ENCODE data around the gene MNAT1. TPM values are rescaled to one million over a fixed set of nuclear protein-coding genes. Genes with fewer than 3 reads are reported as not detected.

The MNAT1 gene
- total RNA-seq, 1 donor from 2014 or later = 39.1 TPM

DNA sequence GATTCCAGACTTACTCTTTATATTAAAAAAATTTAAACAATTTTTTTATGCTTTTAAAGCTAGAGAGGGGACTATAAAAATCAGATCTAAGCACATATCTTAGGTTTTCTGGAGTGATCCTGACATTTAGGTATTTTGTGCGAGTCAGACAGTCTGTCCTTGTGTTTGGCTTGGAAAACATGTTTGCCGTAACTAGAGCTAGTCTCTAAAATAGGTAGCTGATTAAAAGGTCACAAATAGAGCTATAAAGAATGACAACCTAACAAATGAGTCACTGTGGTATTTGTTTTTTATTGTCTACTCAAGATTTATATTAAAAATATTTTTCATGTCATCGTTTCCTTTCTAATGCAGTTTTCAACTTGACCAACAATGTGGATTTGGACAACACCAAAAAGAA lies 73.4 kb downstream of the MNAT1 start:
- Mint-ChIP-seq H3K36me3 (ENCODE audit: low read depth) (peaks cover 10% of the 10 kb centered on the region), H3K9me3 (peaks cover 4% of the 10 kb centered on the region)

DNA sequence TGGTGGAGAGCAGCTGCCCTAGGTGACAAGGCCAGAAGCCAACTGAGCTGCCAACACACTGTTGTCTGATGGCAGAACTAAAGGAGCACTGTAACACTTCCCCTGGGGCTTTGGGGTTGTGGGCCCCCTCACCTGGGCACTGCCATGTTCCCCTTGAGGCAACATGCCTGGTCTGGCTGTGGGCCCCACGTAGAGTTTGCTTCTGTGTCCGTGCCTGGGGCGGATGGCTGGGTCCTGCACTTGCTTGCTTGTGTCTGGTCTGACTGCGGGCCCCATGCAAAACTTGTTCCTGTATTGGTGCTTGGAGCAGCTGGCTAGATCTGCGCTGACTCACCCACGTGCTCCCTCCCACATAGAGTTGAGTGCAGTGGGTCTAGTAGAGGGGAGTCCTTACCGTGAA lies 78.4 kb downstream of the MNAT1 start:
- TF ChIP-seq, protein P1, sequence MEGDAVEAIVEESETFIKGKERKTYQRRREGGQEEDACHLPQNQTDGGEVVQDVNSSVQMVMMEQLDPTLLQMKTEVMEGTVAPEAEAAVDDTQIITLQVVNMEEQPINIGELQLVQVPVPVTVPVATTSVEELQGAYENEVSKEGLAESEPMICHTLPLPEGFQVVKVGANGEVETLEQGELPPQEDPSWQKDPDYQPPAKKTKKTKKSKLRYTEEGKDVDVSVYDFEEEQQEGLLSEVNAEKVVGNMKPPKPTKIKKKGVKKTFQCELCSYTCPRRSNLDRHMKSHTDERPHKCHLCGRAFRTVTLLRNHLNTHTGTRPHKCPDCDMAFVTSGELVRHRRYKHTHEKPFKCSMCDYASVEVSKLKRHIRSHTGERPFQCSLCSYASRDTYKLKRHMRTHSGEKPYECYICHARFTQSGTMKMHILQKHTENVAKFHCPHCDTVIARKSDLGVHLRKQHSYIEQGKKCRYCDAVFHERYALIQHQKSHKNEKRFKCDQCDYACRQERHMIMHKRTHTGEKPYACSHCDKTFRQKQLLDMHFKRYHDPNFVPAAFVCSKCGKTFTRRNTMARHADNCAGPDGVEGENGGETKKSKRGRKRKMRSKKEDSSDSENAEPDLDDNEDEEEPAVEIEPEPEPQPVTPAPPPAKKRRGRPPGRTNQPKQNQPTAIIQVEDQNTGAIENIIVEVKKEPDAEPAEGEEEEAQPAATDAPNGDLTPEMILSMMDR (conservative IDR thresholded peaks at IDR 0.05) = no peak
- Mint-ChIP-seq H3K4me1 (peaks cover 14% of the 10 kb centered on the region), H3K27ac (ENCODE audit: unreplicated experiment) (no peak overlapping the region), H3K9me3 (no peaks in the 10 kb centered on the region), H3K27me3 (ENCODE audit: low read depth) (no peaks in the 10 kb centered on the region), H3K36me3 (ENCODE audit: low read depth) (peaks cover 14% of the 10 kb centered on the region), H3K4me3 (no peak overlapping the region)
- no peak for DNase-seq (ENCODE audit: low read depth, low spot score)

More for the DNA sequence above, 73.4 kb downstream of the MNAT1 start:
- H3K4me1 Mint-ChIP-seq = no peaks in the 10 kb centered on the region
- H3K4me3 Mint-ChIP-seq = no peak overlapping the region
- TF ChIP-seq, protein P1 (conservative IDR thresholded peaks at IDR 0.05) = no peak
- H3K27me3 Mint-ChIP-seq (ENCODE audit: low read depth) = no peaks in the 10 kb centered on the region
- no peak overlapping the region for H3K27ac Mint-ChIP-seq (ENCODE audit: unreplicated experiment)
- DNase-seq (ENCODE audit: low read depth, low spot score) = no peak

DNA sequence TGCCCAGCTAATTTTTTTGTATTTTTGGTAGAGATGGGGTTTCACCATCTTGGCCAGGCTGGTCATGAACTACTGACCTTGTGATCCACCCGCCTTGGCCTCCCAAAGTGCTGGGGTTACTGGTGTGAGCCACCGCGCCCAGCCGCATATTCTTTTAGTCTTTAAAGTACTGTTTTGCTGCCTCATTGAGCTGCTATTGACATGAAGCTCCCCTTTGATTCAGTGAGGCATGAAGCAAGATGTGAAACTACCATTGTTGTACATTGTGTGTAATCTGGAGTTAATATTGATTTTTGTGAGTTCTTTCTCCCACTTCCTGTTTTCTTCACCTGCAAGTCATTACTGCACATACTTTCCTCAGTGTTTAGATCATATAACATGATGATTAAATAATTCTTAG lies 80.8 kb downstream of the MNAT1 start:
- H3K36me3 Mint-ChIP-seq (ENCODE audit: low read depth) = peaks cover 14% of the 10 kb centered on the region
- H3K27me3 Mint-ChIP-seq (ENCODE audit: low read depth) = no peaks in the 10 kb centered on the region
- H3K9me3 Mint-ChIP-seq = no peaks in the 10 kb centered on the region
- TF ChIP-seq, protein P1 (conservative IDR thresholded peaks at IDR 0.05) = no peak
- no peak for DNase-seq (ENCODE audit: low read depth, low spot score)
- no peak overlapping the region for H3K4me3 Mint-ChIP-seq
- peaks cover 14% of the 10 kb centered on the region for H3K4me1 Mint-ChIP-seq
- no peak overlapping the region for H3K27ac Mint-ChIP-seq (ENCODE audit: unreplicated experiment)

DNA sequence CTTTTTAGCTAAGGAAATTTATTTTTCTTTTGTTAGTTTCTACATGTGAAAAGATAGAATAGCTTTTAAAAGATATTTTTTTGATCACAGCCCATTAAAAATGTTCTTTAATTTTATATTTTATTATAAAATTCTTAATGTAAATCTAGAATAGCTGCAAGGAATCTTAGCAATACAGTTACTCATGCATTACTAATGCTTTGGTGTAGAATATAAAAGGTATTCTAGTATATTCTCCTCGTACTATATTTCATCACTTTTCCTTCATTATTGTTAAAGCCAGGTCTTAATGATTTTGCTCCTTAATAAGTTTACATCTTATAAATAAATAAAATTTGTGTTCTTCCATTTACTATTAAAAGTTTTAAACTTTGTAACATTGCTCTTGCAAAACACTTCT lies 82.6 kb downstream of the MNAT1 start:
- H3K4me1 Mint-ChIP-seq = peaks cover 14% of the 10 kb centered on the region
- H3K27me3 Mint-ChIP-seq (ENCODE audit: low read depth) = no peaks in the 10 kb centered on the region
- no peak overlapping the region for H3K27ac Mint-ChIP-seq (ENCODE audit: unreplicated experiment)
- DNase-seq (ENCODE audit: low read depth, low spot score) = no peak
- no peak overlapping the region for H3K4me3 Mint-ChIP-seq
- peaks cover 18% of the 10 kb centered on the region for H3K36me3 Mint-ChIP-seq (ENCODE audit: low read depth)
- TF ChIP-seq, protein P1 (conservative IDR thresholded peaks at IDR 0.05) = no peak
- H3K9me3 Mint-ChIP-seq = no peaks in the 10 kb centered on the region

DNA sequence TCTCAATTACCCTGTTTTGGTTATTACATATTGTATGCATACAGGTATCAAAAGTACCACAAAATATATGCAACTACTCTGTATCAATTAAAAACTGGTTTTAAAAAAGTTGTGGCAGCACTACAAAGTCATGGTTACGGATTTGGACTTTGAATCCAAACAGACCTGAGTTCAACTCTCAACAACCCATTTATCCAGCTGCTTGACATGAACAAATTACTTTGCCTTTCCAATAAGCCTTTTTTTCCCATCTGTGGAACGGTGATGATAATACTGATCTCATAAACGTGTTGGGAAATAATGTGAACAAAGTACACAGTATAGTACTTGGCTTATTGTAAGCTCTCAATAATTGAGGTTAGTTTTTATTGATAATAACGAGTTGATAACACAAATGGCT lies 85.0 kb downstream of the MNAT1 start:
- H3K9me3 Mint-ChIP-seq = no peaks in the 10 kb centered on the region
- peaks cover 10% of the 10 kb centered on the region for H3K4me1 Mint-ChIP-seq
- H3K4me3 Mint-ChIP-seq = no peak overlapping the region
- no peak overlapping the region for H3K27ac Mint-ChIP-seq (ENCODE audit: unreplicated experiment)
- TF ChIP-seq, protein P1 (conservative IDR thresholded peaks at IDR 0.05) = no peak
- H3K36me3 Mint-ChIP-seq (ENCODE audit: low read depth) = peaks cover 8% of the 10 kb centered on the region
- no peaks in the 10 kb centered on the region for H3K27me3 Mint-ChIP-seq (ENCODE audit: low read depth)
- DNase-seq (ENCODE audit: low read depth, low spot score) = no peak

DNA sequence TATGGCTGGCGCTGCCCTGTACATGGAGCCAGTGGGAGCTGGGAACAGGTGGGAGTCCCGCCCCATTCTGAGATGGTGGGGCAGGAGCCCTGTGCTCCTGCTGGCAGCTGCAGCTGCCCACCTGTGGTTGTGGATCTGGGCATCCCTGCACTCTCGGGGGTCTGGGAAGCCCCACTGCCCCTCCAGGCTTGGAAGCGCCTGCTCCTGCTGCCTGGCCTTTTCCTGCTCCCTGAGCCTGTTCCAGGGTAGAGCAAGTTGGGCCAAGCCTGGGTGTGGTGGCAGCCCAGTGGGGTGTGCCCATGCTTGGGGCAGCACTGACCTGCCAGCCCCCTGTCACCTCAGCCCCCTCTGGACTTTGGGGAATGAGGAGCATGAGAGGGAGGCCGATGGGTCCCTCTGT lies 104.0 kb downstream of the MNAT1 start:
- DNase-seq (ENCODE audit: low read depth, low spot score) = no peak
- no peak overlapping the region for H3K27ac Mint-ChIP-seq (ENCODE audit: unreplicated experiment)
- H3K36me3 Mint-ChIP-seq (ENCODE audit: low read depth) = peaks cover 15% of the 10 kb centered on the region

More for the DNA sequence above, 104.0 kb downstream of the MNAT1 start:
- Mint-ChIP-seq H3K4me3 (no peak overlapping the region), H3K4me1 (no peaks in the 10 kb centered on the region), H3K27me3 (ENCODE audit: low read depth) (no peaks in the 10 kb centered on the region), H3K9me3 (peaks cover 7% of the 10 kb centered on the region)
- TF ChIP-seq, protein P1 (conservative IDR thresholded peaks at IDR 0.05) = no peak

Data from neural crest cell (in vitro differentiated cells).